ENCODE results near the gene POLN. TPM values are rescaled to one million over a fixed set of nuclear protein-coding genes. Genes with fewer than 3 reads are reported as not detected.

Gene POLN
- total and polyA plus RNA-seq, 2 experiments from 2014 or later: 1.7 to 2.0 TPM

- H3K79me2 ChIP-seq: no peaks in the 10 kb centered on the region
- no peaks in the 10 kb centered on the region for H3K9me2 ChIP-seq (replicated peaks; ENCODE audit: insufficient read depth)
- no peaks in the 10 kb centered on the region for H3K9me3 ChIP-seq (ENCODE audit: low read depth)
- H3K4me3 ChIP-seq: no peak overlapping the region
- DNase-seq (ENCODE audit: low spot score): no peak
- H2AFZ ChIP-seq: no peak overlapping the region
- H3K4me2 ChIP-seq: no peak overlapping the region
- H4K20me1 ChIP-seq (ENCODE audit: insufficient read depth, poor library complexity, severe bottlenecking): no peaks in the 10 kb centered on the region
- no peak overlapping the region for H3K27ac ChIP-seq
- TF ChIP-seq EZH2 (IDR thresholded peaks at IDR 0.05; ENCODE audit: borderline replicate concordance): no peak
- TF ChIP-seq EZH2phosphoT487 (IDR thresholded peaks at IDR 0.05; ENCODE audit: low read depth, severe bottlenecking, unreplicated experiment): no peak
- TF ChIP-seq CTCF (IDR thresholded peaks at IDR 0.05; ENCODE audit: poor library complexity): no peak
- H3K4me1 ChIP-seq (ENCODE audit: insufficient read depth): peaks cover 9% of the 10 kb centered on the region
- H3K36me3 ChIP-seq (replicated peaks; ENCODE audit: insufficient read depth, low read depth): no peaks in the 10 kb centered on the region
- no peaks in the 10 kb centered on the region for H3K27me3 ChIP-seq
- 89% methylated on average over 15 of the region's 15 CpGs for whole genome bisulfite sequencing (ENCODE audit: low lambda C conversion rate, missing lambda C conversion rate)
These were observed 43.2 kb upstream of the POLN start for GRCh38 chr4:2284934-2285612.

- TF ChIP-seq CTCF (IDR thresholded peaks at IDR 0.05; ENCODE audit: poor library complexity) (no peak), EZH2 (IDR thresholded peaks at IDR 0.05; ENCODE audit: borderline replicate concordance) (no peak), EZH2phosphoT487 (IDR thresholded peaks at IDR 0.05; ENCODE audit: low read depth, severe bottlenecking, unreplicated experiment) (no peak)
- 97% methylated on average over 23 of the region's 23 CpGs for WGBS (ENCODE audit: low lambda C conversion rate, missing lambda C conversion rate)
- H3K4me1 ChIP-seq (ENCODE audit: insufficient read depth): peaks cover 9% of the 10 kb centered on the region
These were observed 42.4 kb upstream of the POLN start for GRCh38 chr4:2284161-2284933.

GRCh38 chr4:2283199-2283711, 41.3 kb upstream of the POLN start:
- H3K9me2 ChIP-seq (replicated peaks; ENCODE audit: insufficient read depth): no peaks in the 10 kb centered on the region
- no peaks in the 10 kb centered on the region for H3K79me2 ChIP-seq
- H3K9me3 ChIP-seq (ENCODE audit: low read depth): no peaks in the 10 kb centered on the region
- no peaks in the 10 kb centered on the region for H3K27me3 ChIP-seq
- H3K27ac ChIP-seq: no peak overlapping the region
- TF ChIP-seq CTCF (IDR thresholded peaks at IDR 0.05; ENCODE audit: poor library complexity): no peak
- no peak for TF ChIP-seq EZH2phosphoT487 (IDR thresholded peaks at IDR 0.05; ENCODE audit: low read depth, severe bottlenecking, unreplicated experiment)
- TF ChIP-seq EZH2 (IDR thresholded peaks at IDR 0.05; ENCODE audit: borderline replicate concordance): no peak
- H3K4me3 ChIP-seq: no peak overlapping the region
- peaks cover 9% of the 10 kb centered on the region for H3K4me1 ChIP-seq (ENCODE audit: insufficient read depth)
- H3K4me2 ChIP-seq: no peak overlapping the region
- no peak for DNase-seq (ENCODE audit: low spot score)
- no peaks in the 10 kb centered on the region for H4K20me1 ChIP-seq (ENCODE audit: insufficient read depth, poor library complexity, severe bottlenecking)
- no peak overlapping the region for H2AFZ ChIP-seq
- no peaks in the 10 kb centered on the region for H3K36me3 ChIP-seq (replicated peaks; ENCODE audit: insufficient read depth, low read depth)
- 89% methylated on average over 3 of the region's 3 CpGs for WGBS (ENCODE audit: low lambda C conversion rate, missing lambda C conversion rate)

More at GRCh38 chr4:2284161-2284933, 42.4 kb upstream of the POLN start:
- Histone ChIP-seq H3K27me3 (no peaks in the 10 kb centered on the region), H3K36me3 (replicated peaks; ENCODE audit: insufficient read depth, low read depth) (no peaks in the 10 kb centered on the region), H3K9me2 (replicated peaks; ENCODE audit: insufficient read depth) (no peaks in the 10 kb centered on the region), H3K4me3 (no peak overlapping the region), H3K79me2 (no peaks in the 10 kb centered on the region), H3K4me2 (no peak overlapping the region), H2AFZ (no peak overlapping the region), H3K9me3 (ENCODE audit: low read depth) (no peaks in the 10 kb centered on the region), H3K27ac (no peak overlapping the region), H4K20me1 (ENCODE audit: insufficient read depth, poor library complexity, severe bottlenecking) (no peaks in the 10 kb centered on the region)
- no peak for DNase-seq (ENCODE audit: low spot score)
